SU-DHL-6 (cell line): ENCODE results near the gene ENDOV.

Source experiments
- H2AFZ ChIP-seq: fragments of 200-600 bp; sonication (generic); 2 replicates; pipeline ENCODE4 v1.6.1; 2014; ENCODE audit warnings: low read depth, mild to moderate bottlenecking, moderate library complexity, mixed read lengths, antibody characterized with exemption, low read length; ENCODE audit not compliant: severe bottlenecking
- H3F3A ChIP-seq: fragments of 200-600 bp; shearing (Covaris generic); 2 replicates; pipeline ENCODE4 v1.6.0; 2016; ENCODE audit warnings: antibody characterized with exemption, mild to moderate bottlenecking; ENCODE audit not compliant: insufficient read depth
- H3K27ac ChIP-seq: fragments of 200-600 bp; sonication (generic); 2 replicates; pipeline ENCODE4 v1.5.1; 2016; ENCODE audit warnings: low read depth, mild to moderate bottlenecking, low read length, moderate library complexity, mixed read lengths
- H3K27me3 ChIP-seq: fragments of 200-600 bp; sonication (generic), shearing (Covaris generic); 2 replicates; pipeline ENCODE4 v1.6.0; 2014; ENCODE audit warnings: mild to moderate bottlenecking, low read length
- H3K36me3 ChIP-seq: fragments of 200-600 bp; sonication (generic); 2 replicates; pipeline ENCODE4 v1.6.1; 2014; ENCODE audit warnings: mild to moderate bottlenecking, low read length, mixed read lengths
- H3K4me2 ChIP-seq: fragments of 300-600, 200-600 bp; shearing (Covaris generic), sonication (generic); 2 replicates; pipeline ENCODE4 v1.6.0; 2014; ENCODE audit warnings: low read length, low read depth, mild to moderate bottlenecking; ENCODE audit not compliant: poor library complexity, severe bottlenecking
- H3K4me3 ChIP-seq: fragments of 200-600 bp; sonication (generic); 2 replicates; pipeline ENCODE4 v1.5.1; 2014; ENCODE audit warnings: antibody characterized with exemption, low read length, mild to moderate bottlenecking, mixed read lengths; ENCODE audit not compliant: insufficient read depth, poor library complexity, severe bottlenecking
- H3K79me2 ChIP-seq: fragments of 200-600 bp; sonication (generic); 2 replicates; pipeline ENCODE4 v1.6.1; 2014; ENCODE audit warnings: mild to moderate bottlenecking, low read length, moderate library complexity; ENCODE audit not compliant: insufficient read depth
- H3K9ac ChIP-seq: fragments of 200-600 bp; sonication (generic); 2 replicates; pipeline ENCODE4 v1.7.0; 2014; ENCODE audit warnings: mild to moderate bottlenecking, low read length
- H3K9me2 ChIP-seq: fragments of 200-600 bp; sonication (generic); replicated peaks from 2 replicates; pipeline ENCODE4 v1.6.1; 2014; ENCODE audit warnings: low read length; ENCODE audit not compliant: insufficient read depth
- H3K9me3 ChIP-seq: fragments of 200-600 bp; sonication (generic); 2 replicates; pipeline ENCODE4 v1.6.1; 2014; ENCODE audit warnings: low read length, mixed read lengths; ENCODE audit not compliant: insufficient read depth
- H4K20me1 ChIP-seq: fragments of 200-600 bp; sonication (generic); 2 replicates; pipeline ENCODE4 v1.6.1; 2014; ENCODE audit warnings: low read depth, mild to moderate bottlenecking, antibody characterized with exemption, low read length, moderate library complexity, mixed read lengths
- EZH2phosphoT487 ChIP-seq: fragments of 200-600 bp; sonication (generic), shearing (Covaris generic); conservative IDR thresholded peaks from 2 replicates; pipeline ENCODE4 v1.6.1; 2018; ENCODE audit warnings: mild to moderate bottlenecking, antibody characterized with exemption, low read length, moderate library complexity, mixed read lengths
- TF ChIP-seq, protein P1 (sequence below): fragments of 200-600 bp; sonication (generic); IDR thresholded peaks from one replicate; pipeline ENCODE4 v1.5.1; 2017; ENCODE audit warnings: antibody characterized with exemption, mild to moderate bottlenecking, low read length, moderate library complexity; ENCODE audit not compliant: insufficient read depth, poor library complexity, severe bottlenecking

Gene ENDOV

DNA sequence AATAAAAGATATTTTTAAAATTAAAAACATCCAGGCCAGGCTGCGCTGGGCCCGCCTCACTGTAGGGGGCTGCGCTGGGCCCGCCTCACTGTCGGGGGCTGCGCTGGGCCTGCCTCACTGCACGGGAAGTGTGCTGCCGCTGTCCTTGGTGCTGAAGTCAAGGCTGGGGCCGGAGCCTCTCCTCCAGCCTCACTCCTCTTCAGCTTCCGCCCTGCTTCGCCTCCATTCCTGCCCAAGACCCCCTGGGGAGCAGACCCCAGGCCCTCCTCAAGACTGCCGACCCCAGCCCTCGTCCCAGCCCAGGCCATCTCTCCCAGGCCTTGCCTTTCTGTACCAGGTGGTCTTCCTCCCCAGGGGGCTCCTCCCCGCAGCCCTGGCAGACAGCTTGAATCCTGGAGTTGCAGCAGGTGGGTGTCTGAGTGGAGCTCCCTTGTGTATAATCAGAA is 26.2 kb downstream of the ENDOV start:
- H3F3A ChIP-seq: no peaks in the 10 kb centered on the region
- no peaks in the 10 kb centered on the region for H3K36me3 ChIP-seq
- no peaks in the 10 kb centered on the region for H3K9me2 ChIP-seq
- H3K27me3 ChIP-seq: no peaks in the 10 kb centered on the region
- H3K4me2 ChIP-seq: no peak overlapping the region
- no peaks in the 10 kb centered on the region for H3K9me3 ChIP-seq
- H2AFZ ChIP-seq: no peak overlapping the region
- no peaks in the 10 kb centered on the region for H3K79me2 ChIP-seq
- no peak overlapping the region for H3K27ac ChIP-seq
- no peak for TF ChIP-seq EZH2phosphoT487
- TF ChIP-seq, protein P1, sequence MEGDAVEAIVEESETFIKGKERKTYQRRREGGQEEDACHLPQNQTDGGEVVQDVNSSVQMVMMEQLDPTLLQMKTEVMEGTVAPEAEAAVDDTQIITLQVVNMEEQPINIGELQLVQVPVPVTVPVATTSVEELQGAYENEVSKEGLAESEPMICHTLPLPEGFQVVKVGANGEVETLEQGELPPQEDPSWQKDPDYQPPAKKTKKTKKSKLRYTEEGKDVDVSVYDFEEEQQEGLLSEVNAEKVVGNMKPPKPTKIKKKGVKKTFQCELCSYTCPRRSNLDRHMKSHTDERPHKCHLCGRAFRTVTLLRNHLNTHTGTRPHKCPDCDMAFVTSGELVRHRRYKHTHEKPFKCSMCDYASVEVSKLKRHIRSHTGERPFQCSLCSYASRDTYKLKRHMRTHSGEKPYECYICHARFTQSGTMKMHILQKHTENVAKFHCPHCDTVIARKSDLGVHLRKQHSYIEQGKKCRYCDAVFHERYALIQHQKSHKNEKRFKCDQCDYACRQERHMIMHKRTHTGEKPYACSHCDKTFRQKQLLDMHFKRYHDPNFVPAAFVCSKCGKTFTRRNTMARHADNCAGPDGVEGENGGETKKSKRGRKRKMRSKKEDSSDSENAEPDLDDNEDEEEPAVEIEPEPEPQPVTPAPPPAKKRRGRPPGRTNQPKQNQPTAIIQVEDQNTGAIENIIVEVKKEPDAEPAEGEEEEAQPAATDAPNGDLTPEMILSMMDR: no peak
- no peak overlapping the region for H3K4me3 ChIP-seq
- H4K20me1 ChIP-seq: no peaks in the 10 kb centered on the region
- no peak overlapping the region for H3K9ac ChIP-seq

GRCh38 chr17:80441598-80442322 is 26.8 kb downstream of the ENDOV start:
- Histone ChIP-seq H3K9me3 (no peaks in the 10 kb centered on the region), H3K79me2 (no peaks in the 10 kb centered on the region), H3K27ac (no peak overlapping the region), H3K9me2 (no peaks in the 10 kb centered on the region), H3K27me3 (no peaks in the 10 kb centered on the region), H3K4me2 (no peak overlapping the region), H3K9ac (no peak overlapping the region), H3F3A (no peaks in the 10 kb centered on the region), H2AFZ (no peak overlapping the region), H3K36me3 (no peaks in the 10 kb centered on the region), H4K20me1 (no peaks in the 10 kb centered on the region), H3K4me3 (no peak overlapping the region)
- TF ChIP-seq EZH2phosphoT487: no peak
- TF ChIP-seq, protein P1: no peak

DNA sequence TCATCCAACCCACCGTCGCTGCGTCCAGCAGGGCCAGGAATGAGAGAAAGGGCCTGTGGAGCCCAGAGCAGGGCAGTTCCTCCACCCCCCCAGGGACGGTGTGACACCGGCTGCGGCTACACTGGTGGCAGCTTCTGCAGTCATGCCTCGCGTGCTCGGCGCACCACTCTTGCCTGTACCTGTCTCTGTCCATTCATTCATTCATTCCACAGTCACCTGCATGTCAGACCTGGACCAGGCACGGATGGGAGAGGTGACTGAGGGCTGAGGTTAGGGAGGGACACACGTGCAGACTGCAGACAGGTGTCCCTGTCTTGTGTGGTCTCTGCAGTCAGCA is 27.3 kb downstream of the ENDOV start:
- no peak overlapping the region for H3K9ac ChIP-seq
- H3K4me3 ChIP-seq: no peak overlapping the region
- no peak overlapping the region for H3K27ac ChIP-seq
- no peaks in the 10 kb centered on the region for H3K27me3 ChIP-seq
- H2AFZ ChIP-seq: no peak overlapping the region
- no peaks in the 10 kb centered on the region for H3K36me3 ChIP-seq
- no peaks in the 10 kb centered on the region for H3K9me2 ChIP-seq
- no peak overlapping the region for H3K4me2 ChIP-seq
- TF ChIP-seq, protein P1: no peak
- no peak for TF ChIP-seq EZH2phosphoT487
- H3K9me3 ChIP-seq: no peaks in the 10 kb centered on the region
- no peaks in the 10 kb centered on the region for H4K20me1 ChIP-seq
- no peaks in the 10 kb centered on the region for H3K79me2 ChIP-seq
- H3F3A ChIP-seq: no peaks in the 10 kb centered on the region
